Body of pancreas (tissue), 4 donors: ENCODE data around the gene UBE2G2.

Experiments
- POLR2A ChIP-seq, 3 donors: fragments of 450-650 bp; IDR thresholded peaks; one replicate each; pipeline ENCODE4 v1.6.1; 2016; ENCODE audit warnings: antibody characterized with exemption in 3 of 3, mild to moderate bottlenecking in 2 of 3
- TF ChIP-seq, protein P1 (sequence below), 7 experiments: fragments of 450-650 bp in 4 of 7; fragments of 200-600 bp in 3 of 7; sonication (generic) in 3 of 7; IDR thresholded peaks; one replicate each; pipeline ENCODE4 v1.5.1; 2016 to 2019; ENCODE audit warnings: antibody characterized with exemption in 7 of 7

DNA sequence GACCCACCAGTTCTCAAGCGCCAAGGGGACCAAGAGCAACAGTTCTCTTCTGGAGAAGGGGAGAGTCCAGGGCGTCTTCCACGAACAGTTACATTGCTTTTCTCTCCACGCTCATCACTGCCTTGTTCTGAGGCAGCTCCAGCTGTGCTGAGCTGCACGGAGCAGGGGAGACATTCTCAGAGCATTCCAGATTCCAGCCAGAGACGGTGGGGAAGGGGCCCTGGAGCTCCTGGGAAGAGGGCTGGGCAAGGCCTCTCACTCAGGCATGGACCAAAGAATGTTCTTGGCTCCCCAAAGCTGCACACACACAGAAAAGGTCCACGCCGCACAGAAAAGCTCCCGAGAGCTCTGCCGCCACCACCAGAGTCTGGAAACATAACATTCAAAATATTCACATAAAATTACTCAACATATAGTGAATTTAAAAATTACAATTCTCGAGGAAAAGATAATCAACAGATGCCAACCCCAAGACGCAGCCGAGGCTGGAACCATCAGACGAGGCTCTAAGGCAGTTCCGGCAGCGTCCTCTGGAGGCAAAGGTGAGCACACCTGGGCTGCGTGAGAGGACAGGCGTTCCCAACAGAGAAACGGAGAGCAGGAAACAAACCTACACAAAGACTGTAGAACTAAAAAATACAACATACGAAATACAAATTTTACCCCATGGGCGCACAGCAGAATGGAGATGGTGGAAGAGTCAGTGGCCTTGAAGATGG, 40.5 kb downstream of the UBE2G2 start:
- TF ChIP-seq, protein P1, sequence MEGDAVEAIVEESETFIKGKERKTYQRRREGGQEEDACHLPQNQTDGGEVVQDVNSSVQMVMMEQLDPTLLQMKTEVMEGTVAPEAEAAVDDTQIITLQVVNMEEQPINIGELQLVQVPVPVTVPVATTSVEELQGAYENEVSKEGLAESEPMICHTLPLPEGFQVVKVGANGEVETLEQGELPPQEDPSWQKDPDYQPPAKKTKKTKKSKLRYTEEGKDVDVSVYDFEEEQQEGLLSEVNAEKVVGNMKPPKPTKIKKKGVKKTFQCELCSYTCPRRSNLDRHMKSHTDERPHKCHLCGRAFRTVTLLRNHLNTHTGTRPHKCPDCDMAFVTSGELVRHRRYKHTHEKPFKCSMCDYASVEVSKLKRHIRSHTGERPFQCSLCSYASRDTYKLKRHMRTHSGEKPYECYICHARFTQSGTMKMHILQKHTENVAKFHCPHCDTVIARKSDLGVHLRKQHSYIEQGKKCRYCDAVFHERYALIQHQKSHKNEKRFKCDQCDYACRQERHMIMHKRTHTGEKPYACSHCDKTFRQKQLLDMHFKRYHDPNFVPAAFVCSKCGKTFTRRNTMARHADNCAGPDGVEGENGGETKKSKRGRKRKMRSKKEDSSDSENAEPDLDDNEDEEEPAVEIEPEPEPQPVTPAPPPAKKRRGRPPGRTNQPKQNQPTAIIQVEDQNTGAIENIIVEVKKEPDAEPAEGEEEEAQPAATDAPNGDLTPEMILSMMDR (IDR thresholded peaks at IDR 0.05) = peak in 5 of 7 experiments; percentile 16 to 27 (median 21)
- TF ChIP-seq POLR2A (IDR thresholded peaks at IDR 0.05) = no peak
